GM19193 (cell line): ENCODE data around the gene SPATA9.

ENCODE experiments used
- POLR2A ChIP-seq: IDR thresholded peaks from 4 replicates; pipeline ENCODE4 v1.6.1; 2011; ENCODE audit not compliant: insufficient read depth, insufficient read length; ENCODE audit errors: extremely low read depth

Gene SPATA9

DNA sequence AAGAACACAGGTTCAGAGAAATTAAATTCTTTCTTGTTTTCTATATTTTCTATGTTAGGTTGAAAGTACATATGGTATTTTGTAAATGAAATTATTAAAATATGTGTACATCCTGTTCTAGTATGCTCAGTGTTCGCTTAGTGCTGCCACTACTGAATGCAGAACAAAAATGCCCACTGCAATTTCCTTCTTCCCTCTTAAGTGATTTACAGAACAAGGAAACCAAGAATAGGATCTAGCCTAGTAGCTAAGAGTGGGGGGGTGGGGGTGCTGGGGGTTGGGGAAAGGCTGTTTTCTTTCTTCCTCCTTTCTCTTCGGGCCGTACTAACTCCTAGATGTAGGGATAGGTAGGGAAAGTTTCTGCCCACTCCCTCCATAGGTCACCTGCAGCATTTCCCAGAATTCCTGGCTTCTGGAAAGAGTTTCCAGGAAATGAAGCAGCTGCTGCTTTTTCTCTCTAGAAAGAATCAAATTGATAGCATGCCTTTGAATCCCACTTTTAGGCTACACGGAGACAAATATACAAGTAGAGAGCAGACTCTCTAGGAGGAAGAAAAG is 15.7 kb downstream of the SPATA9 start:
- no peak for TF ChIP-seq POLR2A

DNA sequence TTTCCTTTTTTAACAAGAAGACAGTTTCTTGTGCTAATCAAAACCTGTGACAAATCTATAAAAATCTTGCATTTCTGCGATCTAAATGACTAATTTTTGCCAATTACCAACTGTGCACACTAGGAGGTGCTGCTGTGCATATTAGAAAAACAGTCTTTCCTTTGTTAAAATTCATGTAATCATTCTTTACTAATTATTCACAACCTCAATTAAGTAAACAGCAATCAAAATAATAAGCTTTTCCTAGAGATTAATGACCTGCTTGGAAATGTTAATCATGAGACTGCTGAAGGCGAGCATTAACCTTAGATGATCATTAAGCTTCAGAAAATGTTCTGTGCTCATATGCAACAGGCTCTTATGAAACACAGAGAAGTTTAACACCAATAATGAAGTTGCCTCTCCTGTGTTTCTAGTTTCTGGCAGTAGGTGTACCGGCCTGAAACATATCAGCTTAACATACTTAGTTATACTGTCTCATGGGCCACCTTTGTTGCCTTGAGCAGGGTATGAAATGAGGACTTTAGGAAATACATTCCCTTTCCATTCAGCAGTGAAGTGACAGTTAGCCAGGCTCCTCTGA is 18.5 kb downstream of the SPATA9 start:
- TF ChIP-seq POLR2A: no peak

DNA sequence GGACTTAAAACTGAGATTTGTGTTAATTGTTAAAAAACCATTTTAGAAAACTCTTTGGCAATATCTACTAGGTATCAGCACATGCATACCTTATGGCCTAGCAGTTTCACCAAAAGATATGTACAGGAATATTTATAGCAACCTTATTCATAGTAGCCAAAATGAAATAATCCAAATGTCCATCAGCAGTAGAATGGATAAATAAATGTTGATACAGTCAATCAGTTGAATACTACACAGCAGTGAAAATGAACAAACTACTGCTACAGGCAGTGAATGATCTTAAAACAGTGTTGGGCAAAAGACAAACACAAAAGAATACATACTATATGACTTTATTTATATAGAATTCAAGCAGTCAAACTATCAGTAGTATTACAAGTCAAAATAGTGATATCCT is 19.8 kb downstream of the SPATA9 start:
- TF ChIP-seq POLR2A: no peak

DNA sequence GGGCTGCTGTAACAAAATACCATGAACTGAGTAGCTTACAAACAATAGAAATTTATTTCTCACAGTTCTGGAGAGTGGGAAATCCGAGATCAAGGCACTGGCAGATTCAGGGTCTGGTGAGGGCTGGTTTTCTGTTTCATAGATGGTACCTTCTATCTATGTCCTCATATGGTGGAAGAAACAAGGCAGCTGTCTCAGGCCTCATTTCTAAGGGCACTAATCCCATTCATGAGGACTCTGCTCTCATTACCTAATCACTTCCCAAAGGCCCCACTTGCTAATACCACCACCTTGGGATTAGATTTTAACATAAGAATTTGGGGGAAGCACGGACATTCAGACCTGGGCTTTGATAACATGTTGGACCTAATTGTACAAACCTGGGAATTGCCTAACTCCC is 22.7 kb downstream of the SPATA9 start:
- no peak for TF ChIP-seq POLR2A

DNA sequence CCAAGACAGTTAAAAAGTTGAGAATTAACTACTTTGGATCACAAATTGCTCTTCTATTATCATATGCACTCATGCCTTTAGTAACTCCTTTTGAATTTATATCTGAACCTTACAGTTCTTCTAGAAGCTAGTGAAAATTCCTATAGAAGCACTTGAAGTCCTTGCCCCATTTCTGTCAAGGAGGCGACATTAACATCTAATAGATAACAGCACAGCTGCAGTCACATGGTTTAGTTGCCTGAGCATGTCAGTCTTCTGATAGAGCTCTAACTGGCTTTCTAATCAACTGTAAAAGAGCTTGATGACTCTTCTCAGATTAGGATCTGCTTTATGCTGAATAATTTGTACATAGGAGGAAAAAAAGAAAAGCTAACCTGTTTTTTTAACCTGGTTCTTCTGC is 27.2 kb downstream of the SPATA9 start:
- TF ChIP-seq POLR2A: no peak

DNA sequence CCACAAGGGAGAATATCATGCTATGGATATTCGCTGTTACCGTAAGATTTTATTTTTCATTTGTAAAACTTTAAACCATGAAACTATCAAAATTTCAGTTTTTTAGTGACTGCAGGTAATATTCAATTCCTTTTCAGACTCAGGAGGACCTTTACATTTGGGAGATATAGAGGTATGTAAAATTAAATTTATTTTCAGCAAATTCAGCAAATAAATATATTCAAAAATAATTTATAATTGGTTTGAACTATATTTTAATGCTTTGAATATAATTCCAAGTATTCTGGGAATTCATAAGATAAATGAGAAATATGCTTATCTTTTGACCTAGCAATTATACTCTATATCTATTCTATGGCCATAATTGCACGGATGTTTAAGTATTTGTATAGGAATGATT is 28.6 kb downstream of the SPATA9 start:
- TF ChIP-seq POLR2A: no peak

DNA sequence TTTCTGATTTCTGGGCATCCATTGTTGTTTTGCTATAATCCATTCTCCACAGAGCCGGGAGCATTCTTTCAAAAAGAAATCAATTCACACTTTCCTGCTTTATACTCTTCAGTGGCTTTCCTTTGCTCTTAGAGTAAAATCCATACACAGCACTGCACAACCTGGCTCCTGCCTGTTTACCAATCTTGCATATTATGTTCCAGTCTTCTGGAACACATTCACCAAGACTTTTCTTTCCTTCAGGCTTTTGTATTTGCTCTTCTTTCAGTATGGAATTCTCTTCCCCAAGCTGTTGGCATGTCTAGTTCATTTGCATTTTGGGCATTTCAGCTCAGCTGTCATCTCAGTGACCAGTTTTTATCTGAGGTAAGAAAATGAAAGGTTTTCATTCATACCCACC is 29.9 kb downstream of the SPATA9 start:
- no peak for TF ChIP-seq POLR2A

DNA sequence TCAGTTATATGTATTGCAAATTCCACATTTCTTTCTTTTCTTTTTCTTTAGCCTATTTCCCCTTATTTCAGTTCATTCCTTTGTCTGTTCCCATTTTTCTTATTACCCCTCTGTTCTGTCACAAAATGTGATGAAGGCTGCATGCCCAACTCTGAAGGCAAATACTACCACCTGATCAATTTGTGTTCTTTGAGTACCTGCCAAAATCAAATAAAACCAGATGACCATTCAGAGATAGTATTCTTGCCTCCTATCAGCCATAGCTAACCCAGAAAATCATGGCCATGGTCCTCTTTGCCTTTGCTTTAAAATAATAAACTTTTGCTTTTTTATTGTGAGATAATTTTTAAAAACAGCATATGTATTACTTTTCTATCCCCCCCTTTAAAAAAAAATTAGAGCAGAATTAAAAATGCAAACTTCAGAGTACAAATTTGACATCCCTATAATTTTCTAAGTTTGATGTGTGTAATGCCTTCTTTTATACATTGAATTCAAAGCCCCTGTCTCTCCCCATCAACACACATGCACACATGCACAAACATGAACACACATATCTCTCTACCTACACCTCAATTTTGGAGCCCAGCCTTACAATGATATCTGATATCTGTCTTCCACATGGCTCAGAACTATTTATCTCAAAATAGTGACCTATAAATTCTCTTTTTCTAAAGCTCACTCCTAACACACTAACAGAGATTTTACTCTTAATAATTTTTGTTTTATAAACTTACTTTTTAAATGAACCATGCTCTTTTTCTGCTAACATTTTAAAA is 32.8 kb downstream of the SPATA9 start:
- no peak for TF ChIP-seq POLR2A

DNA sequence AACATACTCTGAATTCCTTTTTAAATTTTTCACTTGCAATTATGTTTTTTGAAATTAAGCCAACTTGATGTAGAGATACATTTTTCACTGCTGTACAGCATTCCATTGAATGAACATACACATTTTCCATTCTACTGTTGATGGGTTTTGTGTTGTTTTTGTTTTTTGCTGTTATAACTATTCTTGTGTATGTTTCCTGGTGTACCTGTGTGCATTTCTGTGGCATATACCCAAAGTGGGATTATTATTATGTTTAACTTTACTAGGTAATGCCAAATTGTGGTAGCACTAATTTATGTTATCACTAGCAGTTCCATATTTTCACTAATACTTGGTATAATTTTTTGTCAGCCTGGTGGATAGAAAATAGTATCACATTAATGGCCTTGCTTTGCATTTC is 33.5 kb downstream of the SPATA9 start:
- TF ChIP-seq POLR2A: no peak

DNA sequence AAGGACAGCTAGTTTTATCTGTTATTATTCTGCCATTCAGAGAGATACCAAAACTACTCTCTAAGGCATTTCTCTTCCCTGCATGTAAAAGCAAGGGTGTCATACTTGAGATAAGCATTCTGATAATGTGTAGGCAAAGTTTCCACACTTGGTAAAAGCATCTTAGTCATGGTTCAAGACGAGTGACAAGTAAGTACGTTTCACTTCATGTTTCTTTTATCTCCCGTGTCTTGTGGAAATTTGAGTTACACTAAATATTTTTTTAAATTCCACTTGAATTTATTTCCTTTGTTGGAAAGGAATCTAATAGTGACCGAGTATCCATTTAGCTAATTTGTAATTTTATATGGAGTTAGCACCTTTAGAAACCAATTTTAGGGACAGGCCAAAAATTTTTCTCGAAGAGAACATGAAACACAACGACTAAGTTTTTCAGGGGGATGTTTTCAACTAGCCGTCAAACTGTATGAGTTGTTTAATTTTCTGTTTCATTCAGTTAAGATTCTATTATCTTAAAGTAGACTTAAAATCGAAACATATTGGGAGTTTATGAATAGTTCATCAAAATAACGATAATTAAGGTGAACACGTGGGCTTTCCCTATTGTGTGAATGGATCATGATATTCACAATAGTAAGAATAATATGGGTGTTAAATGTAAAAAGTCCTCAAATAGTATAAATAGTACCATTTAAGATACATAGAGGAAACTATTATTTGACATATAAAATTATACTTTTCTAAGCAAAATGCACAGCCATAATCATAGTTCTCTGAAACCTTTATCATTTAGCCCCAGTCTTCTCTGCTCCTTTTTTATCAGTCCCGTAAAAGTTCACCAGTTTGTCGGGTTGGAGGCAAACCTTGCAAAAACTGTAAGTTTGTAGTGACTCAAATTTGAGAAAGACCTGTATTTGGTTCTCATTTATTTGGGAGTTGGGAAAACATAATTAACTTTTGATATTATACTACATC is 34.6 kb downstream of the SPATA9 start:
- TF ChIP-seq POLR2A: no peak

DNA sequence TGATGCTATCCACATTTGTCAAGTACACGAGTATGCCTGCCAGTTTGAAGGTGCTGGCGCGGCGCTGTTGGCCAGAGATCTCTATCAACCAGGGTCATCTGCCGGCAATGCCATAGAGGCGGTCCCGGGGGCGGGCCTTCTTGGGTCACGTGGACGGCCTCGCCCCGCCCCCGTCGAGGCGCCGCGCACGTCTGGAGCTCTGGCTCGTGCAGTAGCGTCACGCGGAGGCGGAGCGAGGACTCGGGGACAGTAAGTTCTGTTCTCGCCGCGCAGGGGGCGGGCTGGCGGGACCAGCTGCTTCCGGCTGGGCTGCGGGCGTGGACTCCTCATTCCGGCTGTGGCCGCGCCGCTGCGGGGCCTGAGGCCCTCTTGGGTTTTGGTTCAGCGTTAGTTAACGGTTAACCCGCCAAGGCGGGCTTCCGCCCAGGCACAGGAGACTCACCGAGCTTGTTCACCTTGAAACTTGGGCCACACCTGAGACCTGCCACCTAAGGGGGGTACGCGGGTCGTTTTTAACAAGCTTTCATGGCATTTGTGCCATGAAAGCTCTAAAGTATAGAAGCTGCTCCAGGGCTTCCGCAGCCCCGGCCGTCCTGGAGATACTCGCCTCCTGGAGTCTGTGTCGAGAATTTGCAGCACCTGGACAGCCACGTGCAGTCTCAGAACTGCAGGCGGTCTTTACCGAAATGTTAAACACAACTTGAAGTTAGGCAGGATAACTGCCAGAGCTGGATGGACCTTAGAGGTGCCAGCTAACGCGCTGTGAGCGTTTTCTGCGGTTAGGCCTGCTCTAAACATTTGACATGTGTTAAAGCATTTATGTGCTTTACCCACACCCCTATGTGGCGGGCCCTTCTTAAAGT is 36.0 kb downstream of the SPATA9 start, which contains the start of gene RFESD:
TSS of gene RFESD (plus strand) at position 209 of the 863 bp plus-strand sequence. CDS start 5,495 bp downstream, outside the sequence.
- peak; percentile 80 for TF ChIP-seq POLR2A

DNA sequence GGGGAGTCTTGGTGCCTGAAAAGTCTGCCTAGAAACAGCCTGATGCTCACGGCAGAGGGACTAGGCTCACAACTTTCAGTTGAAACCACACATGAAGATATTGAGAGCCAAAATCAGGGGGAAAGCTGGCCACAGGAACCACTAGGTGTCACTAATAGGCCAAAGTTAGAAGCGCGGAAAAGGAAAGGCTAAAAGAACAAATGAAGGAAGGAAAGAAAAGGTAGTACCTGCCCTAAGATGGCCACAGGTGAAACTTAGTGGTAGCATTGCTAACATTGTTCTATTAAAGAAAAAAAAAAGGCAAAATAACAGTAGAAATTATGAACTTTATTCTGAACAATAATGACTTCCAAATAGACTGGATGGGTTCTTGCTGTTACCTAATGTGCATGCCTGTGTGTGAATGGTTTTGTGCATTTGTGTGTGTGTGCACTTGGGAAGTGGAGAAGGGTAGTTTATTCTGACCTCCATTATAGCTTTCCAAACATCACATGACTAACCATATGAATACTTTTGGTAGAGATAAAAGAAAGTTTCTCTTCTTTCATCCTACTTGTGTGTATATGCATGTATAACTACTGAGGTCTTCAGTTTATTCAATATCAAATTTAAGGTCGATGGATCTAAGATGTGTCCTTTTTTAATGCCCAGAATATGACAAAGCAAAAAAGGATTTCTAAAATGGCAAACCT is 38.3 kb downstream of the SPATA9 start:
- no peak for TF ChIP-seq POLR2A

DNA sequence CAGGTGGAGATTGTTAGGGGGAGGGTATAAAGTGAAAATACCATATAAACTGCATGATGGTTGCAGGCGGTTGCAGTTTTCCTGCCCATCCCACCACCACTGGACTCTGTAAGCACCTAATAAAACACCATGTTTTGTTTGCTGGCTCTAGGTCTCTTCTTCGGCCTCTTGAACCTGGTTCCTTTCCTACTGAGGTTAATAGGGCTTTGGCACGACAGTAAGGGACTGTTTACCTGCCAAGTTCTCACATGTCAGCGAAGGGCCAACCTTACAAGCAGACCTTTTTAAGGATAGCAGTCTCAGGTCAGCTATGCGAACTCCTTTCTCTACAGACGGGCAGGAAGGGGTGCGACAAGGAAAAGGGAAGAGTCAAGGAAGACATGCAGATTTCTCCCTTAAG is 39.6 kb downstream of the SPATA9 start:
- TF ChIP-seq POLR2A: no peak
